SW480 (cell line): ENCODE results near the gene NSUN6.

Experiments used
- DNase-seq: peaks from one replicate; pipeline ENCODE4 v3.0.0-alpha.2; 2016; ENCODE audit warnings: low spot score

NSUN6 gene

DNA sequence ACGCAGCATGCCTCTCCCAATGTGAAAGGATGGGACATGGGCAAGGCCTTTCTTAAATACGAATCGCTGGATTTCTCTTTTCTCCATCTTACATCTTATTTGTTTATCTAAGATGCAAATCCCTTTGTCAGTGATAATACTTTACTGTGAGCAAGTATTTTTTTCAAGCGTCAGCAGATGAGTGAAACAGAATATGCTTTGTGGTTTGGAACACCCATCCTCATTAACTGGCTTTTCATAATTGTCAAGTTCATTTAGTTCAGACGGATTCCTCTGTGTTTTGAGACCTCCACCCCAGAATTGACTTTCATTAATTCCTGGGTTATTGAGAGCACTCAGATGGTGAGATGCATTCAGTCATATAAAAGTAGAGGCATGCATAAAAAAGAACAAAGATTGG is 149.8 kb downstream of the NSUN6 start:
- no peak for DNase-seq

DNA sequence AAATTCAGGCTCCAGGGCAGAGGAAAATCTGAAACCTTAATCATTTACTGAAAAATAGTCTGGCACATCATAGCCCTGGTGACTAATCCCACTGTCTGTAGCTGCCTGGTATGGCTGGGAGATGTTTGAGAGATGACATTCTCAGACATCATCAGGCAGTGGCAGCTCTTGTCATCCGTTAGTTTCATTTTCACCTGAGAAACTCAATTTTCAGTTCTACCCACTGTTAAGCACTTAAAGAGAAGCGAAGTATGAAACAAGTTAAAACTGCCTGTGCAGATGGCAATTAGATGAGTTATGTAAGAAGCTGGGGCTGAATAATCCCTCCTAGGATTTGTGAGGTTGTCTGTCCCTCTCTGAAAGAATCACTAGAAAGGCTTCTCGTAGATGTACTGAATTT is 150.2 kb downstream of the NSUN6 start:
- DNase-seq: no peak

DNA sequence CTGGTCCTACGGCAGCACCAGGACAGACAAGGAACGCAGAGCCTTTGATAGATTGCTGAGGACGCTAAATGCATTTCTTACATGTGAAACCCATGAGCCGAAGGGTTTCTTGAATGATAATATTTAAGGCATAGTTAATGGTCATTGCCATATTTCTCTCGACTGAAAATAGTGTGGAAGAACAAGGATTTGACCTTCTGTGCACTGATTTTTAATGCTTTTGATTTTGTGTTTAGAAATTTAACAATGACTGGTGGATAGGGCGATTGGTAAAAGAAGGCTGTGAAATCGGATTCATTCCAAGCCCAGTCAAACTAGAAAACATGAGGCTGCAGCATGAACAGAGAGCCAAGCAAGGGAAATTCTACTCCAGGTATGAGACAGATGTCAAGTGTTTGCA is 150.8 kb downstream of the NSUN6 start:
- no peak for DNase-seq

DNA sequence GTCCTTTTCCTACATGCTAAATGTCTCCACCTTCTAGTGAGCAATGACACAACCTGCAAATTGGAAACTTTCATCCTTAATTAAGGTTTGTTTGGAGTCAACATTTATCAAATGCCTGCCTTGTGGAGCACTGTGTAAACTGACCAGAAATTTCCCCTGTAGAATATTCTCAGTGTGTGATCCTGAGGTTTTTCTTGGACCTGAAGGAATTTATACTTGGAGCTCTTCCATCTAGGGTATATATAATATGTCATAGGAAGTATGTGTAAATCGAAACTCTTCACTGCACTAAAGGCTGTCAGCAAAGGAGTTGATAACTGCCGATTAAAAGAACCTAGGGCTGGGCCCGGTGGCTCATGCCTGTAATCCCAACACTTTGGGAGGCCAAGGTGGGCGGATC is 152.4 kb downstream of the NSUN6 start:
- DNase-seq: no peak

DNA sequence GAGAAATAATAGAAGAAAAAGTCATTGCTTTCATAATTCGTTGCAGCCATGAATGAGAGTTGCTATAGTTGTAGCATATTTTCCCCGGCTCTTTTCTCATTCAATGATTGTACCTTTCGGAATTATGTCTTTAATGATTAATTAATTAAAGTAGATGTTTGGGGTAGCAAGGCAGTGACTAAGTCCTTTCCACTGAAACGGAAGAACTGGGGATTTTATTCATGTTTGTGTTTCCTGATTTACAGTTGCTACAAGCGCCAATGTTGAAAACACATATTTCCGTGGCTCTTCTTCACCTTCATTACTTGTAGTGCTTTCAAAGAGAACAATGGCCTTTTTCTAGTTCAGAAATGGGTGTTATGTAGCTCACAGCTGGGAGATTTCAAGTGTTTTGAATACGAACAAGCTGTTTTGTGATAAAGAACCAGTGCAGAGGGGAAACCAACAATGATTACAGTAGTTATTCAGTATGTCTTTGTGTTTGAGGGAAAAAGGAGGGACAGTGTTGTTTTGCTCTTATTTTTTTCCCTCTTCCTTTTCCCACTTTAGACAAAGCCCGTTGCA is 153.5 kb downstream of the NSUN6 start:
- no peak for DNase-seq
